Ishikawa (cell line): Measurements from ENCODE around the gene DEAF1.

ENCODE experiments used
- CEBPB ChIP-seq: IDR thresholded peaks from 2 replicates; pipeline ENCODE4 v1.6.1; 2012
- CREB1 ChIP-seq: IDR thresholded peaks from 2 replicates; pipeline ENCODE4 v1.6.1; 2012; ENCODE audit warnings: low read depth
- EGR1 ChIP-seq: IDR thresholded peaks from 2 replicates; pipeline ENCODE4 v1.6.1; 2012
- EP300 ChIP-seq: IDR thresholded peaks from 2 replicates; pipeline ENCODE4 v1.6.1; 2012; ENCODE audit warnings: borderline replicate concordance
- FOXM1 ChIP-seq: IDR thresholded peaks from 2 replicates; pipeline ENCODE4 v1.6.1; 2012; ENCODE audit warnings: low read depth, borderline replicate concordance
- NFIC ChIP-seq: IDR thresholded peaks from 2 replicates; pipeline ENCODE4 v1.6.1; 2012
- RAD21 ChIP-seq: IDR thresholded peaks from 2 replicates; pipeline ENCODE4 v1.6.1; 2012; ENCODE audit warnings: low read depth
- TAF1 ChIP-seq: IDR thresholded peaks from 2 replicates; pipeline ENCODE4 v1.6.1; 2012; ENCODE audit warnings: low read depth, mild to moderate bottlenecking
- TCF12 ChIP-seq: IDR thresholded peaks from 2 replicates; pipeline ENCODE4 v1.6.1; 2012; ENCODE audit warnings: low read depth
- TEAD4 ChIP-seq: IDR thresholded peaks from 2 replicates; pipeline ENCODE4 v1.6.1; 2012
- YY1 ChIP-seq: IDR thresholded peaks from 2 replicates; pipeline ENCODE4 v1.6.1; 2012; ENCODE audit warnings: low read depth
- ZBTB7A ChIP-seq: IDR thresholded peaks from 2 replicates; pipeline ENCODE4 v1.6.1; 2012; ENCODE audit warnings: low read depth
- TF ChIP-seq, protein P1 (sequence below): IDR thresholded peaks from 2 replicates; pipeline ENCODE4 v1.6.1; 2012; ENCODE audit warnings: low read depth, mild to moderate bottlenecking
- TF ChIP-seq, protein P2 (sequence below): IDR thresholded peaks from 2 replicates; pipeline ENCODE4 v1.6.1; 2012

The DEAF1 gene

DNA sequence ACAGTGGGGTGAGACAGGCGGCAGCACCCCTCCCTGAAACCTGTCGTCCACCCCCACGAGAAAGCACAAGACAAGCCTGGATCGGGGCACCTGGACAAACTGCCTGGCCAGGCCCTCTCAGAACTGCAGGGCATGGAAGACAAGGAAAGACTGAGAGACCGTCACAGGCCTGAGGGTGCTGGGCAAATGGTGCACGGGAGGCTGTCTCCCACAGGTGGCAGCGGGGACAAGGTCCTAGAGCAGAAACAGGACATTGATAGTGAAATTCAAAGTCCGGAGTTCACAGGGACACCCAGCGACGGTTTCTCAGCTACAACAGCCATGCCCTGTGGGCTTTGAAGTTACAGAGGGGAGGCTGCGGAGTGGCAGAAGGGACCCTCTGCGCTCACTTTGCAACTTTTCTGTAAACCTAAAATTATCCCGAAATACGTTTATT is 37.3 kb downstream of the DEAF1 start:
- TF ChIP-seq, protein P1, sequence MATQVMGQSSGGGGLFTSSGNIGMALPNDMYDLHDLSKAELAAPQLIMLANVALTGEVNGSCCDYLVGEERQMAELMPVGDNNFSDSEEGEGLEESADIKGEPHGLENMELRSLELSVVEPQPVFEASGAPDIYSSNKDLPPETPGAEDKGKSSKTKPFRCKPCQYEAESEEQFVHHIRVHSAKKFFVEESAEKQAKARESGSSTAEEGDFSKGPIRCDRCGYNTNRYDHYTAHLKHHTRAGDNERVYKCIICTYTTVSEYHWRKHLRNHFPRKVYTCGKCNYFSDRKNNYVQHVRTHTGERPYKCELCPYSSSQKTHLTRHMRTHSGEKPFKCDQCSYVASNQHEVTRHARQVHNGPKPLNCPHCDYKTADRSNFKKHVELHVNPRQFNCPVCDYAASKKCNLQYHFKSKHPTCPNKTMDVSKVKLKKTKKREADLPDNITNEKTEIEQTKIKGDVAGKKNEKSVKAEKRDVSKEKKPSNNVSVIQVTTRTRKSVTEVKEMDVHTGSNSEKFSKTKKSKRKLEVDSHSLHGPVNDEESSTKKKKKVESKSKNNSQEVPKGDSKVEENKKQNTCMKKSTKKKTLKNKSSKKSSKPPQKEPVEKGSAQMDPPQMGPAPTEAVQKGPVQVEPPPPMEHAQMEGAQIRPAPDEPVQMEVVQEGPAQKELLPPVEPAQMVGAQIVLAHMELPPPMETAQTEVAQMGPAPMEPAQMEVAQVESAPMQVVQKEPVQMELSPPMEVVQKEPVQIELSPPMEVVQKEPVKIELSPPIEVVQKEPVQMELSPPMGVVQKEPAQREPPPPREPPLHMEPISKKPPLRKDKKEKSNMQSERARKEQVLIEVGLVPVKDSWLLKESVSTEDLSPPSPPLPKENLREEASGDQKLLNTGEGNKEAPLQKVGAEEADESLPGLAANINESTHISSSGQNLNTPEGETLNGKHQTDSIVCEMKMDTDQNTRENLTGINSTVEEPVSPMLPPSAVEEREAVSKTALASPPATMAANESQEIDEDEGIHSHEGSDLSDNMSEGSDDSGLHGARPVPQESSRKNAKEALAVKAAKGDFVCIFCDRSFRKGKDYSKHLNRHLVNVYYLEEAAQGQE = no peak
- TF ChIP-seq YY1 = no peak
- TF ChIP-seq, protein P2, sequence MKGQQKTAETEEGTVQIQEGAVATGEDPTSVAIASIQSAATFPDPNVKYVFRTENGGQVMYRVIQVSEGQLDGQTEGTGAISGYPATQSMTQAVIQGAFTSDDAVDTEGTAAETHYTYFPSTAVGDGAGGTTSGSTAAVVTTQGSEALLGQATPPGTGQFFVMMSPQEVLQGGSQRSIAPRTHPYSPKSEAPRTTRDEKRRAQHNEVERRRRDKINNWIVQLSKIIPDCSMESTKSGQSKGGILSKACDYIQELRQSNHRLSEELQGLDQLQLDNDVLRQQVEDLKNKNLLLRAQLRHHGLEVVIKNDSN = no peak

DNA sequence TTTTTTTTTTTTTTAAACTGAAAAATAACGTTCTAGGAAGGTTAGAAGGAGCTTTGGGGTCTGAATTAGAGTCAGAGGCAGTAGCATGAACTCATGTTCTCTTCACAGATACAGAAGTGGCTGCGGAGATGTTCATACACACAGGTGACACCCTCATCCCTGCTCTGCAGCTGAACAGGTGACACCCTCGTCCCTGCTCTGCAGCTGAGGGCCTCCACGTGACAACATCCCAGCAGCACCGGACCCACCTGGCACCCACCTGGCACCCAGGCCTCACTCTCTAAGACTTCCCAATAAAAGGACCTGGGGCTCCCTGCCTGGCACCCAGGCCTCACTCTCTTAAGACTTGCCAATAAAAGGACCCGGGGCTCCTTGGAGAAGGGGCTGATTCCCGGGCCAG is 38.2 kb downstream of the DEAF1 start:
- TF ChIP-seq NFIC = no peak
- TF ChIP-seq RAD21 = no peak
- TF ChIP-seq, protein P2 = no peak

DNA sequence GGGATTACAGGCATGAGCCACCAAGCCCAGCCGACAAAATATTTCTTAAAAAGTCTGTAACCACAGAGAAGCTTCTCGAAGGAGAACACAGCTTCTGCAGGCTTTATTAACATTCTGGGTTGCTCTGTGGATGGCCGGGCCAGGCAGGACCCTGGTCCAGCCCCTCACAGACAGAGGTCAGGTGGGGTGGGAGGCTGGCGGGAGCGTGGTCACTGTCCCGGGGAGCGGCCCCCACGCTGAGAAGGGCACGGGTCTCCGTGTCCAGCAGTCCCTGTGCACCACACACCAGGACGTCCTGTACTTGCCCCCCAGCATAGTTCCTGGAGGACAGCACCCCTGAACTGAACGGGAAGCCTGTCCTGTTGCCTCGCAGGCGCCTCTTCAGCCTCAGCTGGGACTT is 38.6 kb downstream of the DEAF1 start:
- TF ChIP-seq TEAD4 (no peak), NFIC (no peak), TCF12 (no peak), FOXM1 (no peak), TAF1 (no peak), CEBPB (no peak), YY1 (no peak), ZBTB7A (no peak), EGR1 (no peak), CREB1 (no peak), RAD21 (no peak), EP300 (no peak)
- TF ChIP-seq, protein P2 = no peak
- TF ChIP-seq, protein P1 = no peak

DNA sequence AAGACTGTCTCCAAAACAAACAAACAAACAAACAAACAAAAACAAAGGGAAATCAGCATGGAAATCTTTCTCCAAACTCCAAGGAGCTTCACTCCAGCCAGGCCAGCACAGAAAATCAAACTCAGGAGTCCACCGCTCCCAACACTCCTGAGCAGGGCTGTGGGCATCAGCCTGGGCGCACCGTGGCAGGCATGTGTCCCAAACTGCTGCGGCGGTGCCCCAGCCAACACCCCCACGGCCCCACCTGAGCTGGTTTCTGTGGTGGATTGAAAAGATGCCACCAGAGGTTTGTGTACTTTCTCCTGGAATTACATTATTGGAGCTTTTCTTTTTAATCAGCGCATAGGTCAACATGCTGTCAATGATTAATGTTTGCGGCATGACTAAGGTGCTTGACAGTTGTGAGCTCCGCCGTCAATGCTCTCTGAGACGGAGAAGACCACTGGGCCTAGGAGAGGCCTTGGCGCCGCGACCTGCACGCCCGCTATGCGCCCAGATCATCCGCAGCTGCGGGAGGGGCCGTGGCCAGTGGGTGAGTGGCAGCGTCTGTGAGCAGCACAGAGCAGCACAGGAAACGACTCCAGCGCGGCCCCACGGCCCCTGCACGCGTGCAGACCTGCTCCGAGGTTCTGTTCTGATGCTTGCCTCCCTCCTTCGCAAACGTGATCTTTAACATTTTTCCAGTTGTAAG is 39.8 kb downstream of the DEAF1 start:
- TF ChIP-seq TAF1 = no peak
- TF ChIP-seq TEAD4 = no peak
- no peak for TF ChIP-seq CEBPB
- no peak for TF ChIP-seq EGR1
- TF ChIP-seq, protein P1 = no peak
- no peak for TF ChIP-seq YY1

DNA sequence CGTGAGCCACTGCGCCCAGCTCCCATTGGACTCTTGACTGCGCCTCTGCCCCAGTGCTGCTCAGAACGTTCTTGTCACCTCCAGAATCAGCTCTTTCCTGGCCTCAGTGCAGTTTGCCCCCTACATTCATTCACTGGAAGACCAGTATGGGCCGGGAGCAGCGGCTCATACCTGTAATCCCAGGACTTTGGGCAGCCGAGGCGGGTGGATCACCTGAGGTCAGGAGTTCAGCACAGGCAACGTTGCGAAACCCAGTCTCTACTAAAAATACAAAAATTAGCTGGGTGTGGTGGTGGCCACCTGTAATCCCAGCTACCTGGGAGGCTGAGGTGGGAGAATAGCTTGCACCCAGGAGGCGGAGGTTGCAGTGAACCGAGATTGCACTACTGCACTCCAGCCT is 40.6 kb downstream of the DEAF1 start:
- TF ChIP-seq CEBPB = 0 out of 2 replicates have a peak, but pooled peaks have one; percentile 8

DNA sequence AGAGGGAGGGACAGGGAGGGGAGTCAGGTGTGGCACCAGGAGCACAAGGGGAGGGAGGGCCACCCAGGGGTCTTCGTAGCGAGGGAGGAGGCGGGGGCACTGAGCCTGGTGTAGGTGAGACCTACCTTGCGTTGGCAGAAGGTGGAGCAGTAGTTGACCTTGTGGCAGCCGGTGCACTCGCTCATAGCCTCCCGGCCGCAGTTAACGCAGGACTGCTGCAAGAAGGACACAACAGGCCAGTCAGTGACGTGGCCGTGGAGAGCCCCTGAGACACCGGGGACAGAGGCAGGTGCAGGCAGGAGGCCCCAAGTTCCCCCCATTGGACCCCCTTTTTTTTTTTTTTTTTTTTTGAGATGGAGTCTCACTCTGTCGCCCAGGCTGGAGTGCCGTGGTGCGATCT is 41.2 kb downstream of the DEAF1 start:
- TF ChIP-seq EGR1 (no peak), CEBPB (no peak), ZBTB7A (no peak), TAF1 (no peak), TEAD4 (no peak)
